HEK293 (cell line): ENCODE results near the gene PLAAT4.

Source experiments
- CTCF ChIA-PET: fragments of 350-600 bp; formaldehyde crosslinking; extraction: SDS; loops from one replicate; lab custom pipeline; 2021; ENCODE audit warnings: antibody characterized with exemption; lab: Yijun Ruan, JAX
- POLR2A ChIA-PET: fragments of 300-600 bp; formaldehyde crosslinking; extraction: SDS; loops from one replicate; lab custom pipeline; 2020; ENCODE audit warnings: antibody characterized with exemption, inconsistent platforms; lab: Yijun Ruan, JAX
- H3K27ac ChIP-seq: fragments of 200-500 bp; sonication (Bioruptor generic); 2 replicates; pipeline ENCODE4 v1.5.1; 2014; ENCODE audit warnings: low read depth, low read length, control low read depth, inconsistent platforms; ENCODE audit errors: extremely low read depth
- H3K36me3 ChIP-seq, 2 experiments: fragments of 200-500 bp in 1 of 2; sonication (Bioruptor generic) in 1 of 2; 1 replicate in 1 of 2; 2 replicates in 1 of 2; pipeline ENCODE4 v1.5.1; 2014 to 2017; ENCODE audit warnings: inconsistent platforms in 2 of 2, low read length in 2 of 2; ENCODE audit not compliant: control insufficient read depth in 2 of 2, insufficient read depth in 1 of 2
- H3K4me1 ChIP-seq: fragments of 200-500 bp; sonication (Bioruptor generic); 2 replicates; pipeline ENCODE4 v1.5.1; 2014; ENCODE audit warnings: mild to moderate bottlenecking, low read length, inconsistent platforms; ENCODE audit not compliant: control insufficient read depth, insufficient read depth
- H3K4me3 ChIP-seq: 2 replicates; pipeline ENCODE4 v1.5.1; 2011; ENCODE audit warnings: low read depth, mild to moderate bottlenecking, control low read depth, low read length, moderate library complexity
- H3K9me3 ChIP-seq: fragments of 200-500 bp; sonication (Bioruptor generic); 2 replicates; pipeline ENCODE4 v1.5.1; 2014; ENCODE audit warnings: low read depth, low read length, inconsistent platforms; ENCODE audit not compliant: control insufficient read depth, insufficient read depth
- EGR2 ChIP-seq: fragments of 450-650 bp; formaldehyde crosslinking; IDR thresholded peaks from 2 replicates; pipeline ENCODE4 v1.5.1; 2016; ENCODE audit warnings: low read depth, missing biosample characterization, missing genetic modification characterization
- REPIN1 ChIP-seq: fragments of 450-650 bp; formaldehyde crosslinking; IDR thresholded peaks from 2 replicates; pipeline ENCODE4 v1.5.1; 2017; ENCODE audit warnings: missing biosample characterization, missing genetic modification characterization, low read depth
- SALL2 ChIP-seq: fragments of 450-650 bp; formaldehyde crosslinking; IDR thresholded peaks from 2 replicates; pipeline ENCODE4 v1.5.0; 2017; ENCODE audit warnings: missing biosample characterization, mild to moderate bottlenecking, missing genetic modification characterization, borderline replicate concordance
- SETDB1 ChIP-seq: IDR thresholded peaks from one replicate; pipeline ENCODE4 v1.6.1; 2017; ENCODE audit warnings: mild to moderate bottlenecking, low read length, moderate library complexity, mixed read lengths; ENCODE audit not compliant: insufficient read length
- ZBTB1 ChIP-seq: fragments of 450-650 bp; formaldehyde crosslinking; IDR thresholded peaks from 2 replicates; pipeline ENCODE4 v1.5.1; 2016; ENCODE audit warnings: missing biosample characterization, missing genetic modification characterization
- ZIC2 ChIP-seq: fragments of 450-650 bp; formaldehyde crosslinking; IDR thresholded peaks from 2 replicates; pipeline ENCODE4 v1.5.1; 2016; ENCODE audit warnings: missing biosample characterization, missing genetic modification characterization
- ZNF10 ChIP-seq: fragments of 450-650 bp; formaldehyde crosslinking; IDR thresholded peaks from 2 replicates; pipeline ENCODE4 v1.5.1; 2017; ENCODE audit warnings: missing biosample characterization, missing genetic modification characterization
- ZNF391 ChIP-seq: fragments of 450-650 bp; formaldehyde crosslinking; IDR thresholded peaks from 2 replicates; pipeline ENCODE4 v1.5.1; 2016; ENCODE audit warnings: low read depth, missing biosample characterization, missing genetic modification characterization, borderline replicate concordance
- ZNF549 ChIP-seq: fragments of 450-650 bp; IDR thresholded peaks from 2 replicates; pipeline ENCODE4 v1.5.1; 2018; ENCODE audit warnings: missing biosample characterization, missing genetic modification characterization, mild to moderate bottlenecking, inconsistent platforms, moderate library complexity
- ZNF555 ChIP-seq: fragments of 450-650 bp; formaldehyde crosslinking; conservative IDR thresholded peaks from 2 replicates; pipeline ENCODE4 v1.5.1; 2017; ENCODE audit warnings: missing biosample characterization, mild to moderate bottlenecking, missing genetic modification characterization, inconsistent platforms
- ZNF571 ChIP-seq: fragments of 450-650 bp; formaldehyde crosslinking; IDR thresholded peaks from 2 replicates; pipeline ENCODE4 v1.5.0; 2017; ENCODE audit warnings: missing biosample characterization, missing genetic modification characterization
- ZXDB ChIP-seq: fragments of 450-650 bp; formaldehyde crosslinking; IDR thresholded peaks from 2 replicates; pipeline ENCODE4 v1.5.1; 2016; ENCODE audit warnings: missing biosample characterization, missing genetic modification characterization
- TF ChIP-seq, protein P1 (sequence below): fragments of 450-650 bp; formaldehyde crosslinking; IDR thresholded peaks from 2 replicates; pipeline ENCODE4 v1.5.1; 2016; ENCODE audit warnings: missing biosample characterization, missing genetic modification characterization
- TF ChIP-seq, protein P2 (sequence below): fragments of 450-650 bp; formaldehyde crosslinking; IDR thresholded peaks from 2 replicates; pipeline ENCODE4 v1.5.1; 2016; ENCODE audit warnings: missing biosample characterization, missing genetic modification characterization
- TF ChIP-seq, protein P3 (sequence below): fragments of 450-650 bp; formaldehyde crosslinking; IDR thresholded peaks from 2 replicates; pipeline ENCODE4 v1.5.1; 2016; ENCODE audit warnings: missing biosample characterization, missing genetic modification characterization

Gene PLAAT4

DNA sequence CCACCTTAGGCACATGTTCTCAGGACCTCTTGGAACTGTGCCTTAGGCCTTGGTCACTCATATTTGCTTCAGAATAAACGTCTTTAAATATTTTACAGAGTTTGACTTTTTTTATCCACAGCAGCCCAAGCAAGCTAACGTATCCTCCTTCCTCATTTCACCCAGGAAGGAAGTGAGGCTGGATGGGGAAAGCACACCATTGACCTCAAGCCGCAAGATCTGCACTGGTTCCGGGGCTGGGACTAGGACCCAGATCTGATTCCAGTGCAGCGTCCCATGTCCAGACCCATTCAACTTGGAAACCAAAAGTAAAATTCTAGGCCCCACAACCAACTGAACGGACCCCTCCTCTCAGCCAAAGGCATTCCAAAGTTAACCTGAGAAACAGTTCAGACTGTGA lies 33.1 kb upstream of the PLAAT4 start (continued):
- TF ChIP-seq ZNF10 (no peak), ZNF549 (tag by site-specific recombination) (no peak)
- TF ChIP-seq, protein P1, sequence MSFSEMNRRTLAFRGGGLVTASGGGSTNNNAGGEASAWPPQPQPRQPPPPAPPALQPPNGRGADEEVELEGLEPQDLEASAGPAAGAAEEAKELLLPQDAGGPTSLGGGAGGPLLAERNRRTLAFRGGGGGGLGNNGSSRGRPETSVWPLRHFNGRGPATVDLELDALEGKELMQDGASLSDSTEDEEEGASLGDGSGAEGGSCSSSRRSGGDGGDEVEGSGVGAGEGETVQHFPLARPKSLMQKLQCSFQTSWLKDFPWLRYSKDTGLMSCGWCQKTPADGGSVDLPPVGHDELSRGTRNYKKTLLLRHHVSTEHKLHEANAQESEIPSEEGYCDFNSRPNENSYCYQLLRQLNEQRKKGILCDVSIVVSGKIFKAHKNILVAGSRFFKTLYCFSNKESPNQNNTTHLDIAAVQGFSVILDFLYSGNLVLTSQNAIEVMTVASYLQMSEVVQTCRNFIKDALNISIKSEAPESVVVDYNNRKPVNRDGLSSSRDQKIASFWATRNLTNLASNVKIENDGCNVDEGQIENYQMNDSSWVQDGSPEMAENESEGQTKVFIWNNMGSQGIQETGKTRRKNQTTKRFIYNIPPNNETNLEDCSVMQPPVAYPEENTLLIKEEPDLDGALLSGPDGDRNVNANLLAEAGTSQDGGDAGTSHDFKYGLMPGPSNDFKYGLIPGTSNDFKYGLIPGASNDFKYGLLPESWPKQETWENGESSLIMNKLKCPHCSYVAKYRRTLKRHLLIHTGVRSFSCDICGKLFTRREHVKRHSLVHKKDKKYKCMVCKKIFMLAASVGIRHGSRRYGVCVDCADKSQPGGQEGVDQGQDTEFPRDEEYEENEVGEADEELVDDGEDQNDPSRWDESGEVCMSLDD (tag by site-specific recombination), result no peak

DNA sequence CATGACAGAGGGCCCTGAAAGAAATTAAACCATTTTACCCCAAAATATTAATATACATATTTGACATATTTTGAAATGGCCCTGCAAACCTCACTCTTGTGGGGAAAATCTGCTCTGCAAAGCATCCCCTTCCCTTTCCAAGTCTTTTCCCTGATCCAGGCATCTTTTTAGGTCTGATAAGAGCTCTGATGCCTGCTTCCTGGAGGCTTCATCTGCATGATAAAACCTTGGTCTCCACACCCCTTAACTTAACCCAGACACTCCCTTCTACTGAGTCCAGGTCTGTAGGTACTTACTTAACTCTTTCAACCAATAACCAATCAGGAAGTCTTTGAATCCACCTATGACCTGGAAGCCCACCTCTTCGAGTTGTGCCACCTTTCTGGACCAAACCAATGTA lies 32.6 kb upstream of the PLAAT4 start:
- POLR2A ChIA-PET, result no interaction called here
- no peaks in the 10 kb centered on the region for H3K36me3 ChIP-seq
- H3K4me3 ChIP-seq, result no peak overlapping the region
- no peaks in the 10 kb centered on the region for H3K9me3 ChIP-seq
- CTCF ChIA-PET, result interaction anchor here (0.7 kb wide), 1 partner anchor 140 kb away, joined by 3 read pairs; no protein-coding TSS in a partner anchor
- no peaks in the 10 kb centered on the region for H3K4me1 ChIP-seq
- no peak for TF ChIP-seq SETDB1
- TF ChIP-seq, protein P2, sequence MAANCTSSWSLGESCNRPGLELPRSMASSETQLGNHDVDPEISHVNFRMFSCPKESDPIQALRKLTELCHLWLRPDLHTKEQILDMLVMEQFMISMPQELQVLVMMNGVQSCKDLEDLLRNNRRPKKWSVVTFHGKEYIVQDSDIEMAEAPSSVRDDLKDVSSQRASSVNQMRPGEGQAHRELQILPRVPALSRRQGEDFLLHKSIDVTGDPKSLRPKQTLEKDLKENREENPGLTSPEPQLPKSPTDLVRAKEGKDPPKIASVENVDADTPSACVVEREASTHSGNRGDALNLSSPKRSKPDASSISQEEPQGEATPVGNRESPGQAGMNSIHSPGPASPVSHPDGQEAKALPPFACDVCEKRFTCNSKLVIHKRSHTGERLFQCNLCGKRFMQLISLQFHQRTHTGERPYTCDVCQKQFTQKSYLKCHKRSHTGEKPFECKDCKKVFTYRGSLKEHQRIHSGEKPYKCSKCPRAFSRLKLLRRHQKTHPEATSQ (tag by site-specific recombination), result no peak
- H3K27ac ChIP-seq, result no peak overlapping the region

DNA sequence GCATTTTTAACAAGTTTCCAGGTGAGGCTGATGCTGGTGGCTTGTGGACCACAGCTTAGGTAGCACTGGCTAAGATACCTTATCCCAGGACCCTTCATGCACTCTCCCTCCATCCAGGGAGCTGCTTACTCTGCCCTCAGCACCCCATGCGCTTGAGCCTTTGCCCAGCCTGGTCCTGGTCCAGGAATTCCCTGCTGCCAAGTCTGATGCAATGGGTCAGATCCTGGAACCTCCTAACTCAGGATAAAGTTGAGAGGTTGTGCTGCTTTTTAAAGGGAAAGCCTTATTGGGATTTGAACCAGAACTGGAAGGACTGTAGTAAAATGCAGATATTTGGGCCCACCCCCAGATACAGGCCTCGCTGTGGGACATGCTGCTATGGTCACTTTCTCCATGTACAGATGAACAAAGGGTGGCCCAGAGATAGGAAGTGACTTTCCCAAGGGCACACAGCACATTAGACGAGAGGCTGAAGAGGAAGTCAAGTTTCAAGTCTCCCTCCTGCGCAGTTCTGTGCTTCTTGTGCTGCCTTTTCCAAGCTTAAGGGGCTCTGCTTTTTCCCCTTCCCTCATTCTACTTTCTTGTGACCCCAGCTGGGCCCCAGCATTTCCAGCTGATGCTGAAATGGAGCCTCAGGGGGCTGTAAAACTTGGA lies 31.5 kb upstream of the PLAAT4 start:
- H3K36me3 ChIP-seq, result no peaks in the 10 kb centered on the region
- H3K9me3 ChIP-seq, result no peaks in the 10 kb centered on the region
- H3K4me1 ChIP-seq, result no peaks in the 10 kb centered on the region
- H3K4me3 ChIP-seq, result no peak overlapping the region
- TF ChIP-seq REPIN1 (tag by site-specific recombination) (no peak), SALL2 (tag by site-specific recombination) (no peak), ZXDB (no peak), ZNF391 (tag by site-specific recombination) (no peak), ZBTB1 (tag by site-specific recombination) (no peak), EGR2 (no peak), ZNF571 (no peak)
- TF ChIP-seq, protein P3, sequence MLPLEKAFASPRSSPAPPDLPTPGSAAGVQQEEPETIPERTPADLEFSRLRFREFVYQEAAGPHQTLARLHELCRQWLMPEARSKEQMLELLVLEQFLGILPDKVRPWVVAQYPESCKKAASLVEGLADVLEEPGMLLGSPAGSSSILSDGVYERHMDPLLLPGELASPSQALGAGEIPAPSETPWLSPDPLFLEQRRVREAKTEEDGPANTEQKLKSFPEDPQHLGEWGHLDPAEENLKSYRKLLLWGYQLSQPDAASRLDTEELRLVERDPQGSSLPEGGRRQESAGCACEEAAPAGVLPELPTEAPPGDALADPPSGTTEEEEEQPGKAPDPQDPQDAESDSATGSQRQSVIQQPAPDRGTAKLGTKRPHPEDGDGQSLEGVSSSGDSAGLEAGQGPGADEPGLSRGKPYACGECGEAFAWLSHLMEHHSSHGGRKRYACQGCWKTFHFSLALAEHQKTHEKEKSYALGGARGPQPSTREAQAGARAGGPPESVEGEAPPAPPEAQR (tag by site-specific recombination), result no peak
- no peak overlapping the region for H3K27ac ChIP-seq
- CTCF ChIA-PET, result interaction anchor here (1.2 to 4.3 kb wide), 2 partner anchors 11 to 26 kb away, joined by 6 to 17 read pairs; no protein-coding TSS in a partner anchor
- POLR2A ChIA-PET, result no interaction called here

DNA sequence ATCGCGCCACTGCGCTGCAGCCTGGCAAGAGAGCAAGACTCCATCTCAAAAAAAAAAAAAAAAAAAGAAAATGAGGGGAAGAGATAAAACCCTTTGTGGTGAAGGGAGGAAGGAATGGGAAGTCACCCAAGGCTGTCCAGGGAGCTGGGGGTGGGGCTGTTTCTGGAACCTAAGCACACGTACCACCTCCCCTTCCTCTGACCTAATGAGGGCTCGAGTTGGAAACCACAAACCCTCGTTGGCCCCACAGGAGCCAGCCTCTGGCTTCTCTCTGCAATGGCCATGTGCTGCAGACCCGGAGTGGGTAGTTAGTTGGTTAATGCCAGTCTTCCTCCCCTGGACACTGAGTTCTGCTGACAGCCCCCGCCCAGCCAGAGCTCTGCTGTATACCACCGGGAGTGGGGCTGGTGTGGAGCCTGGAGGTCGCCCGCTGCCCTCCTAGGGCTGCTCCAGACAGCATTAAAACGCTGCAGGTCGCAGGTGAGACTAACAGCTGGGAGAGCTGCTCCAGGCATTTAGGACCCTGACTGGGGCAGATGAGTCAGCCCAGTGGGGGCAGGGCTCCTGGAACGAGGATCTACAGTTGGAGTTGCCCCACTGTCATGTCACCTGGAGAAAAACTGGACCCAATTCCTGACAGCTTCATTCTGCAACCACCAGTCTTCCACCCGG lies 30.6 kb upstream of the PLAAT4 start, which contains the start of gene LGALS12:
LGALS12 (plus strand) TSS at position 228 of the 672 bp plus-strand sequence; CDS start at position 603, 375 bp downstream.
- H3K4me1 ChIP-seq, result no peaks in the 10 kb centered on the region
- CTCF ChIA-PET, result interaction anchor here (1.2 to 4.3 kb wide), 2 partner anchors 12 to 27 kb away, joined by 6 to 17 read pairs; no protein-coding TSS in a partner anchor
- POLR2A ChIA-PET, result no interaction called here
- TF ChIP-seq ZIC2 (tag by site-specific recombination) (peak; percentile 35; the same call in 1 of the 2 replicates), SALL2 (tag by site-specific recombination) (no peak), ZNF555 (tag by site-specific recombination) (no peak)
- TF ChIP-seq, all 188 proteins: peak for 1
- Histone ChIP-seq H3K27ac (no peak within 1 kb of the TSS), H3K36me3 (no peaks in the 10 kb centered on the region), H3K4me3 (no peak within 1 kb of the TSS), H3K9me3 (no peaks in the 10 kb centered on the region)
